Ishikawa (cell line): ENCODE measurements around the gene DDRGK1.

ENCODE experiments used
- CEBPB ChIP-seq: IDR thresholded peaks from 2 replicates; pipeline ENCODE4 v1.6.1; 2012
- CREB1 ChIP-seq: IDR thresholded peaks from 2 replicates; pipeline ENCODE4 v1.6.1; 2012; ENCODE audit warnings: low read depth
- EGR1 ChIP-seq: IDR thresholded peaks from 2 replicates; pipeline ENCODE4 v1.6.1; 2012
- EP300 ChIP-seq: IDR thresholded peaks from 2 replicates; pipeline ENCODE4 v1.6.1; 2012; ENCODE audit warnings: borderline replicate concordance
- FOXM1 ChIP-seq: IDR thresholded peaks from 2 replicates; pipeline ENCODE4 v1.6.1; 2012; ENCODE audit warnings: low read depth, borderline replicate concordance
- NFIC ChIP-seq: IDR thresholded peaks from 2 replicates; pipeline ENCODE4 v1.6.1; 2012
- RAD21 ChIP-seq: IDR thresholded peaks from 2 replicates; pipeline ENCODE4 v1.6.1; 2012; ENCODE audit warnings: low read depth
- TAF1 ChIP-seq: IDR thresholded peaks from 2 replicates; pipeline ENCODE4 v1.6.1; 2012; ENCODE audit warnings: low read depth, mild to moderate bottlenecking
- TCF12 ChIP-seq: IDR thresholded peaks from 2 replicates; pipeline ENCODE4 v1.6.1; 2012; ENCODE audit warnings: low read depth
- TEAD4 ChIP-seq: IDR thresholded peaks from 2 replicates; pipeline ENCODE4 v1.6.1; 2012
- YY1 ChIP-seq: IDR thresholded peaks from 2 replicates; pipeline ENCODE4 v1.6.1; 2012; ENCODE audit warnings: low read depth
- ZBTB7A ChIP-seq: IDR thresholded peaks from 2 replicates; pipeline ENCODE4 v1.6.1; 2012; ENCODE audit warnings: low read depth
- TF ChIP-seq, protein P1 (sequence below): IDR thresholded peaks from 2 replicates; pipeline ENCODE4 v1.6.1; 2012
- TF ChIP-seq, protein P2 (sequence below): IDR thresholded peaks from 2 replicates; pipeline ENCODE4 v1.6.1; 2012; ENCODE audit warnings: low read depth, mild to moderate bottlenecking
- TF ChIP-seq, protein P3 (sequence below): IDR thresholded peaks from 2 replicates; pipeline ENCODE4 v1.6.1; 2012

The DDRGK1 gene

DNA sequence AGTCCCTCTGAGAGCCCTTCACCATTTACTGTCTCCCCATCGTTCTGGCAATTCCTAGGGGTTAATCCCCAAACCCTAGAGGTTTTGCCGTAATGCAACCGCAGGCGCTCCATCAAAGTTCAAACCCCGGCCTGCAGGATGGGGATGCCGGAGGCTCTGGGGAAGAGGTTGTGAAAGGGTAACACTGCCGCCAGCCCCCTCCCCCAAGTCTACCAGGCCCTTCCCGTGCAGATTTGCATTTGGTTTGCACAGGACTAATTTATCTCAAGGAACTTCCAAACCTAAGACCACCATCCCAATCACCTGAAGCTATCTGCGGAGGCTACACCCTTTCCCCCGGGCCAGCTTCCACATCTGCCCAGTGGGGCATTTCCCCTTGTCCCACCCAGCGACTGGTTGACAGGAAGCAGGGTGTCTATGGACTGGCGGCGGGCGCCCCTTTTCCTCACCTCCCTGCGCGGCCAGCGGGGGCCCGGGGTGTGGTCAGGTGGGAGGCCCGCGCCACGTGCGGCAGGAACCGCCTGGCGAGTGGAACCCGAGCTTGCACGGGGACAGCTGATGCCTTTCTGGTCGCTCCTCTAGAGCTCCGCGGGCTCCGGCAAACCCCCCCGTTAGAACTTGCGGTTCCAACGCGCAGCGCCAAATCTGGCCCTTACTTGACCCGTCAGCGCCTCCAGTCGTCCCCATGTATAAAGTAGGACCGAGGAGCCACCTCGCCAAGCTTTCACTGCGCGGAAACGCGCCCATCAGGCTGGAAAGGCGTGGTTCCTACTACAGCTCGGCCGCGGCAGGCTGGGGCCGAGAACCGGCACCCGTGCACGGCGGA lies 43.9 kb upstream of the DDRGK1 start:
- TF ChIP-seq ZBTB7A, result no peak
- TF ChIP-seq CREB1, result no peak
- no peak for TF ChIP-seq TCF12
- no peak for TF ChIP-seq CEBPB
- no peak for TF ChIP-seq RAD21
- TF ChIP-seq YY1, result no peak
- no peak for TF ChIP-seq EP300
- TF ChIP-seq NFIC, result no peak
- TF ChIP-seq, protein P1, sequence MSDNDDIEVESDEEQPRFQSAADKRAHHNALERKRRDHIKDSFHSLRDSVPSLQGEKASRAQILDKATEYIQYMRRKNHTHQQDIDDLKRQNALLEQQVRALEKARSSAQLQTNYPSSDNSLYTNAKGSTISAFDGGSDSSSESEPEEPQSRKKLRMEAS, result no peak
- no peak for TF ChIP-seq EGR1
- no peak for TF ChIP-seq TAF1
- no peak for TF ChIP-seq TEAD4
- TF ChIP-seq, protein P2, sequence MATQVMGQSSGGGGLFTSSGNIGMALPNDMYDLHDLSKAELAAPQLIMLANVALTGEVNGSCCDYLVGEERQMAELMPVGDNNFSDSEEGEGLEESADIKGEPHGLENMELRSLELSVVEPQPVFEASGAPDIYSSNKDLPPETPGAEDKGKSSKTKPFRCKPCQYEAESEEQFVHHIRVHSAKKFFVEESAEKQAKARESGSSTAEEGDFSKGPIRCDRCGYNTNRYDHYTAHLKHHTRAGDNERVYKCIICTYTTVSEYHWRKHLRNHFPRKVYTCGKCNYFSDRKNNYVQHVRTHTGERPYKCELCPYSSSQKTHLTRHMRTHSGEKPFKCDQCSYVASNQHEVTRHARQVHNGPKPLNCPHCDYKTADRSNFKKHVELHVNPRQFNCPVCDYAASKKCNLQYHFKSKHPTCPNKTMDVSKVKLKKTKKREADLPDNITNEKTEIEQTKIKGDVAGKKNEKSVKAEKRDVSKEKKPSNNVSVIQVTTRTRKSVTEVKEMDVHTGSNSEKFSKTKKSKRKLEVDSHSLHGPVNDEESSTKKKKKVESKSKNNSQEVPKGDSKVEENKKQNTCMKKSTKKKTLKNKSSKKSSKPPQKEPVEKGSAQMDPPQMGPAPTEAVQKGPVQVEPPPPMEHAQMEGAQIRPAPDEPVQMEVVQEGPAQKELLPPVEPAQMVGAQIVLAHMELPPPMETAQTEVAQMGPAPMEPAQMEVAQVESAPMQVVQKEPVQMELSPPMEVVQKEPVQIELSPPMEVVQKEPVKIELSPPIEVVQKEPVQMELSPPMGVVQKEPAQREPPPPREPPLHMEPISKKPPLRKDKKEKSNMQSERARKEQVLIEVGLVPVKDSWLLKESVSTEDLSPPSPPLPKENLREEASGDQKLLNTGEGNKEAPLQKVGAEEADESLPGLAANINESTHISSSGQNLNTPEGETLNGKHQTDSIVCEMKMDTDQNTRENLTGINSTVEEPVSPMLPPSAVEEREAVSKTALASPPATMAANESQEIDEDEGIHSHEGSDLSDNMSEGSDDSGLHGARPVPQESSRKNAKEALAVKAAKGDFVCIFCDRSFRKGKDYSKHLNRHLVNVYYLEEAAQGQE, result no peak
- TF ChIP-seq, protein P3, sequence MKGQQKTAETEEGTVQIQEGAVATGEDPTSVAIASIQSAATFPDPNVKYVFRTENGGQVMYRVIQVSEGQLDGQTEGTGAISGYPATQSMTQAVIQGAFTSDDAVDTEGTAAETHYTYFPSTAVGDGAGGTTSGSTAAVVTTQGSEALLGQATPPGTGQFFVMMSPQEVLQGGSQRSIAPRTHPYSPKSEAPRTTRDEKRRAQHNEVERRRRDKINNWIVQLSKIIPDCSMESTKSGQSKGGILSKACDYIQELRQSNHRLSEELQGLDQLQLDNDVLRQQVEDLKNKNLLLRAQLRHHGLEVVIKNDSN, result no peak
- TF ChIP-seq FOXM1, result no peak

DNA sequence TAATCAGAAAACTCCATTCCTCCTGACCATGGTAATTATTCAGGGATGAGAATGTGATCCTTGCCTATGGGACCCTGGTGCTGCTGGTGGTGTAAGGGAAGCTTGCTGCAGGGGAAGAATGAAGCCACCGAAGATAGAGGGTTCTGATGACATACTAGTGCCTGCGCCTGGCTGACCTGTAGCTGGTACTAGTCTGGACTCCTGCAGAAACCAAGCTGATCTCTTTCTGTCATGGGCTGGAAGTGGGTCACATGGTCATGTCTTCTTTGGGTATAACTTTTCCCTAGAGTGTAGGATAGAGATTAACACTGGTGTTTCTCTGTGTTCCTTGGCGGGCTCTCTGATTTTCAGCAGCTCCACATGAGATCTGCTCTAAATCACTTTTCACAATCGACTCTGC lies 43.2 kb upstream of the DDRGK1 start:
- no peak for TF ChIP-seq CEBPB
- no peak for TF ChIP-seq NFIC
- TF ChIP-seq, protein P2, result no peak
- TF ChIP-seq, protein P1, result no peak
- no peak for TF ChIP-seq CREB1
- TF ChIP-seq EP300, result no peak
- TF ChIP-seq TEAD4, result no peak
- no peak for TF ChIP-seq TAF1
- no peak for TF ChIP-seq RAD21
- TF ChIP-seq, protein P3, result no peak
- no peak for TF ChIP-seq TCF12
- no peak for TF ChIP-seq YY1
- no peak for TF ChIP-seq FOXM1
- TF ChIP-seq ZBTB7A, result no peak
- no peak for TF ChIP-seq EGR1

DNA sequence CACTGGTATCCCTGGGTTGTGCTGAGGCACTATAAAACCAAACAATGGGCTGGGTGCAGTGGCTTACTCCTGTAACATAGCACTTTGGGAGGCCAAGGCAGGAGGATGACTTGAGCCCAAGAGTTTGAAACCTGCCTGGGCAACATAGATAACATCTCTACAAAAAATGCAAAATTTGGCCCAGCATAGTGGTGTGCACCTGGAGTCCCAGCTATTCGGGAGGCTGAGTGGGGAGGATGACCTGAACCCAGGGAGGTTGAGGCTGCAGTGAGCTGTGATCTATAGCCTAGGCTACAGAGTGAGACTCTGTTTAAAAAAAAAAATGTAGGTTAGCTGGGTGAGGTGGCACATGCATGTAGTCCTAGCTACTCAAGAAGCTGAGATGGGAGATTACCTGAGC lies 42.2 kb upstream of the DDRGK1 start:
- TF ChIP-seq ZBTB7A (no peak), TCF12 (no peak), NFIC (no peak), FOXM1 (no peak), RAD21 (no peak), YY1 (no peak), TEAD4 (no peak), TAF1 (no peak), EP300 (no peak)

DNA sequence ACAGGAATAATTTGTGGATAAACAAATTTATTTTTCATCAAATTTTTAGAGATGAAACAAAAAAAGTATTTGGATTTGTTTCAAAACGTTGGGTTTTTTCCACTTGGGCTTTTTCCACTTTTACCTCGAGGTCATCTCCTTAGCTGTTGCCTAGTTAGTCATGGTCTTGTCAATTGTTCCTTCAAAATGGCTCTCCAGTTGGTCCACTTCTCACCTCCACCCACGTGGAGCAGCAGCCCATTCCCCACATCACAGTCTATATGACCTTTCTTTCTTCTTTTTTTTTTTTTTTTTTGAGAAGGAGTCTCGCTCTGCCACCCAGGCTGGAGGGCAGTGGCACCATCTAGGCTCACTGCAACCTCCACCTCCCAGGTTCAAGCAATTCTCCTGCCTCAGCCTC lies 41.2 kb upstream of the DDRGK1 start:
- TF ChIP-seq, protein P2, result no peak
- TF ChIP-seq, protein P1, result no peak
- no peak for TF ChIP-seq CEBPB
